Astrocyte (in vitro differentiated cells and primary cell): ENCODE data around the gene FHIT.

Experiments used
- CTCF ChIP-seq: IDR thresholded peaks from 2 replicates; pipeline ENCODE4 v1.5.1; 2011; ENCODE audit warnings: low read depth, mild to moderate bottlenecking, inconsistent platforms, low read length, moderate library complexity; ENCODE audit not compliant: insufficient read depth
- EZH2 ChIP-seq: IDR thresholded peaks from 2 replicates; pipeline ENCODE4 v1.6.1; 2012; ENCODE audit warnings: mild to moderate bottlenecking, low read length, inconsistent platforms; ENCODE audit not compliant: insufficient read depth

GRCh38 chr3:61055447-61055846 is 195.8 kb downstream of the FHIT start:
- no peak for TF ChIP-seq CTCF
- no peak for TF ChIP-seq EZH2
